ENCODE measurements around the gene XIRP1.

Gene XIRP1

GRCh38 chr3:39170461-39170860 lies 21.9 kb downstream of the XIRP1 start:
- H3K4me3 ChIP-seq (ENCODE audit: low read depth, low read length), result no peak overlapping the region
- in situ Hi-C loops (cut with HindIII; ENCODE audit: low sequenced_read_pairs), result loop anchor here (10.0 kb wide), 1 partner anchor 56 kb away; no protein-coding TSS in a partner anchor
- no peak for DNase-seq (ENCODE audit: low read depth)
- TF ChIP-seq, protein P1, sequence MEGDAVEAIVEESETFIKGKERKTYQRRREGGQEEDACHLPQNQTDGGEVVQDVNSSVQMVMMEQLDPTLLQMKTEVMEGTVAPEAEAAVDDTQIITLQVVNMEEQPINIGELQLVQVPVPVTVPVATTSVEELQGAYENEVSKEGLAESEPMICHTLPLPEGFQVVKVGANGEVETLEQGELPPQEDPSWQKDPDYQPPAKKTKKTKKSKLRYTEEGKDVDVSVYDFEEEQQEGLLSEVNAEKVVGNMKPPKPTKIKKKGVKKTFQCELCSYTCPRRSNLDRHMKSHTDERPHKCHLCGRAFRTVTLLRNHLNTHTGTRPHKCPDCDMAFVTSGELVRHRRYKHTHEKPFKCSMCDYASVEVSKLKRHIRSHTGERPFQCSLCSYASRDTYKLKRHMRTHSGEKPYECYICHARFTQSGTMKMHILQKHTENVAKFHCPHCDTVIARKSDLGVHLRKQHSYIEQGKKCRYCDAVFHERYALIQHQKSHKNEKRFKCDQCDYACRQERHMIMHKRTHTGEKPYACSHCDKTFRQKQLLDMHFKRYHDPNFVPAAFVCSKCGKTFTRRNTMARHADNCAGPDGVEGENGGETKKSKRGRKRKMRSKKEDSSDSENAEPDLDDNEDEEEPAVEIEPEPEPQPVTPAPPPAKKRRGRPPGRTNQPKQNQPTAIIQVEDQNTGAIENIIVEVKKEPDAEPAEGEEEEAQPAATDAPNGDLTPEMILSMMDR (IDR thresholded peaks at IDR 0.05; ENCODE audit: low read depth, low read length, missing control alignments), result no peak

DNA sequence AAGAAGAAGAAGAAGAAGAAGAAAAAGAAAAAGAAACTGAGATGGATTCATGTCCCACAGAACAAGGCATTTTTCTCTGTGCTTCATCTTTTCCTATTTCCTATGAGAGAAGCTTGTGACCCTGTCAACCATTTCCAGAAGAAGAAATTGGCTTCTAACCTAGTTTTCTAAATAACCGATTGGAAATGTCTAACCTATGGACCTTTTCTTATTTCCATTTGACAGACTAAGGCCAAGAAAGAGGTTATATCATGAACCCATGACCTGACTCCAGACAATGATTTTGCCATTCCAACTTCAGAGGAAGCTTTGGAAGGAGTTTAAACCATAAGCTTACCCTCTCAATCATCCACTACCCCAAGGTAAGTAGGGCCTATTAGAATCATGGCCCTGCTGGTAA lies 22.7 kb downstream of the XIRP1 start:
- in situ Hi-C loops (cut with HindIII; ENCODE audit: low sequenced_read_pairs), result loop anchor here (5.0 to 10.0 kb wide), 2 partner anchors 55 to 102 kb away; no protein-coding TSS in a partner anchor
- DNase-seq (ENCODE audit: low read depth), result no peak
- TF ChIP-seq, protein P1 (IDR thresholded peaks at IDR 0.05; ENCODE audit: low read depth, low read length, missing control alignments), result no peak
- H3K4me3 ChIP-seq (ENCODE audit: low read depth, low read length), result no peak overlapping the region

DNA sequence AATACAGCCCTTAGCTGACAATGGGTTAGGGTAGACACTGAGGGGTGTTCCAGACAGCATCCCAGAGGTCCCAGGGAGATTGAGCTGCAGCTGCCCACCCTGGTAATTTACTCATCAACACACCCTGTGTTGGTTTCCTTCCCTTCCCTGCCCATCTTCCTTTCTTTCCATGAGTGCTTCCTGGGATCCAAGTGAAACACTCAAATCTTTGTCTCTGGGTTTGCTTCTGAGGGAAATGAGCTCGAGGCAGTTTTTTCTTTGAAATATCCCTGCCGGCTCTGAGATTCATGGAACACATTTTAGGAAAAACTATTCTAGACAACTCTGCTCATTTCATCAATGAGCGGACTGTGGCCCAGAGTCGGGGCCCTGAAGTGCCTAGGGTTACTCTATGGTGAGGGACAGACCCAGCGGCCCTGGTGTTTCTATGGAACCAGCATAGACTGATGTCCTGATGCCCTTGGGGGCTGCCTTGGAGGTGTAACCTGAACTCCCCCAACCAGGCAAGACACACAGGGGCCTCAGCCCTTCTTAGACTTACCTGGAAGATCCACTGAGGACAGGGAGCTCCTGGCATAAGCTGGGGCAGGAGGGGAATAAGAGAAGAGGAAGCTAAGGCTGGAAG lies 24.1 kb downstream of the XIRP1 start:
- no peak for DNase-seq (ENCODE audit: low read depth)
- H3K4me3 ChIP-seq (ENCODE audit: low read depth, low read length), result no peak overlapping the region
- TF ChIP-seq, protein P1 (IDR thresholded peaks at IDR 0.05; ENCODE audit: low read depth, low read length, missing control alignments), result no peak
- in situ Hi-C loops (cut with HindIII; ENCODE audit: low sequenced_read_pairs), result loop anchor here (5.0 kb wide), 1 partner anchor 101 kb away; no protein-coding TSS in a partner anchor

- no peak overlapping the region for H3K4me3 ChIP-seq (ENCODE audit: low read depth, low read length)
- in situ Hi-C loops (cut with HindIII; ENCODE audit: low sequenced_read_pairs), result loop anchor here (5.0 kb wide), 1 partner anchor 100 kb away; no protein-coding TSS in a partner anchor
- TF ChIP-seq, protein P1 (IDR thresholded peaks at IDR 0.05; ENCODE audit: low read depth, low read length, missing control alignments), result no peak
- DNase-seq (ENCODE audit: low read depth), result no peak
Measured at GRCh38 chr3:39166932-39167532, 25.4 kb downstream of the XIRP1 start.

- in situ Hi-C loops (cut with HindIII; ENCODE audit: low sequenced_read_pairs), result loop anchor here (5.0 kb wide), 1 partner anchor 99 kb away; no protein-coding TSS in a partner anchor
- no peak overlapping the region for H3K4me3 ChIP-seq (ENCODE audit: low read depth, low read length)
- TF ChIP-seq, protein P1 (IDR thresholded peaks at IDR 0.05; ENCODE audit: low read depth, low read length, missing control alignments), result no peak
- DNase-seq (ENCODE audit: low read depth), result no peak
Measured at GRCh38 chr3:39166134-39166710, 26.2 kb downstream of the XIRP1 start.

GRCh38 chr3:39165518-39165917 lies 26.9 kb downstream of the XIRP1 start:
- no peak for DNase-seq (ENCODE audit: low read depth)
- TF ChIP-seq, protein P1 (IDR thresholded peaks at IDR 0.05; ENCODE audit: low read depth, low read length, missing control alignments), result no peak
- in situ Hi-C loops (cut with HindIII; ENCODE audit: low sequenced_read_pairs), result loop anchor here (5.0 kb wide), 1 partner anchor 98 kb away; no protein-coding TSS in a partner anchor
- no peak overlapping the region for H3K4me3 ChIP-seq (ENCODE audit: low read depth, low read length)
